GM12864 (cell line): ENCODE data around the gene CCDC71L.
"Not testable (repeated sequence)": the region's sequence is repeated elsewhere in the genome, so short reads cannot be mapped to it uniquely, and the experiment has no call there.

Source experiments
- DNase-seq: peaks from one replicate; pipeline ENCODE4 v3.0.0-alpha.2; 2011; ENCODE audit warnings: low read depth
- H3K4me3 ChIP-seq: 2 replicates; pipeline ENCODE4 v1.5.1; 2011; ENCODE audit warnings: mild to moderate bottlenecking, low read depth, low read length, control low read depth
- CTCF ChIP-seq: IDR thresholded peaks from 2 replicates; pipeline ENCODE4 v1.5.1; 2011; ENCODE audit warnings: low read depth, mild to moderate bottlenecking, moderate library complexity, low read length, control low read depth, inconsistent platforms; ENCODE audit errors: missing control alignments

Gene CCDC71L

DNA sequence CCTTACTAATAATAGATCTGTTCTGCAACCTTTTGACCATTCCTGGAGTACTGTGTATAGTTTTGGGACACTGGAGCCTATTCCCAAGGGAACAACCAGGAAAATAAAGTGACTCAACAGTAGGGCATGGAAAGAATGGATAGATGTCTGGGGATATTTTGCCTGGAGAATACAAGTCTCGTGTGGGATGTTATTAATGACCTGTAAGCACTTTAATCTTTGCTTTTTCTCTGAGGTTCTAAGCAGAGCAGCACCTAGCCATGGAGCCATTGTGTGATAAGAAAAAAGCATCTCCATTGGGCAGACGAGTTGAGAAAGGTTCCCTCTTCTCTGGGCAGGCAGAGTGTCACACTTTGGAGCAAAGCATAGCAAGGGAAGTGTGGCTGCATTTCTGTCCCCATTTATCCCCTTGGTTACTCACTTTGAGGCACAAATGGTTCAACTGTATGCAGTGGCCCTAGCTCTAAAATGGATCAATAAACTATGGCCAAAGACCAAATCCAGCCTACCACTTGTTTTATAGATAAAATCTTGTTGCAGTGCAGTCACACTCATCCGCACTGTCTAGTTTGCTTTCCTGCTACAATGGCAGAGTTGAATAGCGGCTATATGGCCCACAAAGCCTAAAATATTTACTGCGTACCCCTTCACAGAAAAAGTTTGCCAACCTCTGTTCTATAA is 21.0 kb upstream of the CCDC71L start:
- H3K4me3 ChIP-seq, result no peak overlapping the region
- no peak for DNase-seq
- TF ChIP-seq CTCF, result no peak

GRCh38 chr7:106679153-106679931 is 18.4 kb upstream of the CCDC71L start:
- DNase-seq, result no peak
- TF ChIP-seq CTCF, result no peak

DNA sequence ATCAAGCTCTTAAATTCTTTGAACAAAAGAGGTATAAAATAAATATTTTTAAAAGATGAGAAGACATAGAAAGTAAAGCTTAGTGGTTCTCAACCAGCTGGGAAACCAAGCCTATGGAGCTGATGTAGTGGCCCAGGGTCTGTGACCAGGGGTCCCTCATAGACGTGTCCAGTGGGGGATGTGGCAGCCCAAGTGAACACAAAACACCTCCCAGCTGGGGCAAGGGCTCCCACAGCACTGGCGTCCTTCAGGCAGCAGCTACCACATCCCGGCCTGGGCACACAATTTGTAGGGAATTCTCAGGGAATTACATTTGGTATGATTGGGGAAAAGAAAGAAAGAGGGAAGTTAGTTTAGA is 17.8 kb upstream of the CCDC71L start:
- H3K4me3 ChIP-seq, result no peak overlapping the region
- no peak for DNase-seq
- TF ChIP-seq CTCF, result no peak

More at GRCh38 chr7:106679153-106679931, 18.4 kb upstream of the CCDC71L start:
- H3K4me3 ChIP-seq, result no peak overlapping the region

DNA sequence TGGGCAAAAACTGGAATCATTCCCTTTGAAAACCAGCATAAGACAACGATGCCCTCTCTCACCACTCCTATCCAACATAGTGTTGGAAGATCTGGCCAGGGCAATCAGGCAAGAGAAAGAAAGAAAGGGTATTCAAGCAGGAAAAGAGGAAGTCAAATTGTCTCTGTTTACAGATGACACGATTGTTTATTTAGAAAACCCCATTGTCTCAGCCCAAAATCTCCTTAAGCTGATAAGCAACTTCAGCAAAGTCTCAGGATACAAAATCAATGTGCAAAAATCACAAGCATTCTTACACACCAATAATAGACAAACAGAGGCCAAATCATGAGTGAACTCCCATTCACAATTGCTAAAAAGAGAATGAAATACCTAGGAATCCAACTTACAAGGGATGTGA is 15.5 kb upstream of the CCDC71L start:
- not testable (repeated sequence) for DNase-seq, H3K4me3 ChIP-seq

- not testable (repeated sequence) for H3K4me3 ChIP-seq
These were observed 12.7 kb upstream of the CCDC71L start for GRCh38 chr7:106673688-106674087.

DNA sequence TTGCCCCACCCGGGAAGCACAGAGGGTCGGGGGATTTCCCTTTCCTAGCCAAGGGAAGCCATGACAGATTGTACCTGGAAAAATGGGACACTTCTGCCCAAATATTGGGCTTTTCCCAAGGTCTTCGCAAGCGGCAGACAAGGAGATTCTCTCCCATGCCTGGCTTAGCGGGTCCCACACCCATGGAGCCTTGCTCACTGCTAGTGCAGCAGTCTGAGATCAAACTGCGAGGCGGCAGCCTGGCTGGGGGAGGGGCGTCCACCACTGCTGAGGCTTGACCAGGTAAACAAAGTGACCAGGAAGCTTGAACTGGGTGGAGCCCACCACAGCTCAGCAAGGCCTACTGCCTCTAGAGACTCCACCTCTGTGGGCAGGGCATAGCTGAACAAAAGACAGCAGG is 11.0 kb upstream of the CCDC71L start:
- not testable (repeated sequence) for H3K4me3 ChIP-seq, DNase-seq

More at GRCh38 chr7:106673688-106674087, 12.7 kb upstream of the CCDC71L start:
- DNase-seq, result not testable (repeated sequence)

GRCh38 chr7:106671160-106671559 is 10.2 kb upstream of the CCDC71L start:
- no peak for DNase-seq
- TF ChIP-seq CTCF, result no peak
- H3K4me3 ChIP-seq, result no peak overlapping the region

- TF ChIP-seq CTCF, result no peak
- no peak for DNase-seq
These were observed 8.0 kb upstream of the CCDC71L start for GRCh38 chr7:106668861-106669524.

More at GRCh38 chr7:106668861-106669524, 8.0 kb upstream of the CCDC71L start:
- no peak overlapping the region for H3K4me3 ChIP-seq
